Activated CD4-positive, alpha-beta T cell treated with anti-CD3 and anti-CD28 coated beads, Interleukin-2, amount 50 U/mL, for 1 hour (primary cell): ENCODE results near the gene TRAPPC12.
"Not testable (repeated sequence)": the region's sequence is repeated elsewhere in the genome, so short reads cannot be mapped to it uniquely, and the experiment has no call there.

Source experiments
- DNase-seq: peaks from one replicate; pipeline ENCODE4 v3.0.0-alpha.2; 2020

TRAPPC12 gene

GRCh38 chr2:3488855-3489763 lies 109.6 kb downstream of the TRAPPC12 start:
- no peak for DNase-seq

- no peak for DNase-seq
These were observed 110.2 kb downstream of the TRAPPC12 start for GRCh38 chr2:3489764-3490115.

- DNase-seq: no peak
These were observed 111.0 kb downstream of the TRAPPC12 start for GRCh38 chr2:3490191-3491170.

- no peak for DNase-seq
These were observed 111.8 kb downstream of the TRAPPC12 start for GRCh38 chr2:3491306-3491705.

GRCh38 chr2:3491716-3492474 lies 112.4 kb downstream of the TRAPPC12 start:
- DNase-seq: no peak

- not testable (repeated sequence) for DNase-seq
These were observed 112.9 kb downstream of the TRAPPC12 start for GRCh38 chr2:3492475-3492787.

GRCh38 chr2:3492951-3493614 lies 113.6 kb downstream of the TRAPPC12 start:
- DNase-seq: no peak

GRCh38 chr2:3493615-3494007 lies 114.1 kb downstream of the TRAPPC12 start:
- DNase-seq: no peak

- no peak for DNase-seq
These were observed 115.6 kb downstream of the TRAPPC12 start for GRCh38 chr2:3494984-3495666.

- not testable (repeated sequence) for DNase-seq
These were observed 117.2 kb downstream of the TRAPPC12 start for GRCh38 chr2:3496708-3497080.

- DNase-seq: no peak
These were observed 119.4 kb downstream of the TRAPPC12 start for GRCh38 chr2:3498783-3499394.

- DNase-seq: no peak
These were observed 120.9 kb downstream of the TRAPPC12 start for GRCh38 chr2:3500326-3500899.

GRCh38 chr2:3503046-3503445 lies 123.6 kb downstream of the TRAPPC12 start:
- no peak for DNase-seq

GRCh38 chr2:3503483-3503882 lies 124.0 kb downstream of the TRAPPC12 start:
- no peak for DNase-seq

- DNase-seq: no peak
These were observed 125.2 kb downstream of the TRAPPC12 start for GRCh38 chr2:3504741-3505140.

GRCh38 chr2:3505771-3506170 lies 126.3 kb downstream of the TRAPPC12 start:
- no peak for DNase-seq

- DNase-seq: no peak
These were observed 132.6 kb downstream of the TRAPPC12 start for GRCh38 chr2:3512086-3512485.

GRCh38 chr2:3513026-3513810 lies 133.7 kb downstream of the TRAPPC12 start:
- no peak for DNase-seq

GRCh38 chr2:3515438-3515837 lies 135.9 kb downstream of the TRAPPC12 start:
- not testable (repeated sequence) for DNase-seq

GRCh38 chr2:3516831-3517230 lies 137.3 kb downstream of the TRAPPC12 start:
- DNase-seq: no peak
